Osteoblast (primary cell): Measurements from ENCODE around the gene NAPG. TPM values are rescaled to one million over a fixed set of nuclear protein-coding genes. Genes with fewer than 3 reads are reported as not detected.
A peak's percentile ranks its signal among the peaks of the same experiment; 100 is the strongest.
"Not testable (repeated sequence)": the region's sequence is repeated elsewhere in the genome, so short reads cannot be mapped to it uniquely, and the experiment has no call there.

ENCODE experiments used
- DNase-seq: peaks from one replicate; pipeline ENCODE4 v3.0.0; 2011; ENCODE audit warnings: low spot score, mixed read lengths; ENCODE audit not compliant: insufficient read length; ENCODE audit errors: missing footprints
- H2AFZ ChIP-seq: 2 replicates; pipeline ENCODE4 v1.6.0; 2011; ENCODE audit warnings: mild to moderate bottlenecking, low read length
- H3K27ac ChIP-seq: 2 replicates; pipeline ENCODE4 v1.5.1; 2011; ENCODE audit warnings: mild to moderate bottlenecking, low read depth, low read length, moderate library complexity
- H3K27me3 ChIP-seq: 2 replicates; pipeline ENCODE4 v1.6.0; 2012; ENCODE audit warnings: mild to moderate bottlenecking, control low read depth, inconsistent platforms, low read length, moderate library complexity; ENCODE audit not compliant: insufficient read depth
- H3K36me3 ChIP-seq: 2 replicates; pipeline ENCODE4 v1.5.1; 2011; ENCODE audit warnings: mild to moderate bottlenecking, low read length, control low read depth, moderate library complexity; ENCODE audit not compliant: insufficient read depth
- H3K4me1 ChIP-seq: 2 replicates; pipeline ENCODE4 v1.5.1; 2011; ENCODE audit warnings: mild to moderate bottlenecking, low read length, control low read depth, moderate library complexity; ENCODE audit not compliant: insufficient read depth
- H3K4me2 ChIP-seq: 2 replicates; pipeline ENCODE4 v1.6.0; 2011; ENCODE audit warnings: mild to moderate bottlenecking, low read length; ENCODE audit not compliant: insufficient read depth
- H3K4me3 ChIP-seq: fragments of 200-600 bp; sonication (generic); 3 replicates; pipeline ENCODE4 v1.5.1; 2012; ENCODE audit warnings: mild to moderate bottlenecking, low read length, inconsistent platforms; ENCODE audit not compliant: insufficient read depth
- H3K79me2 ChIP-seq: 2 replicates; pipeline ENCODE4 v1.6.0; 2012; ENCODE audit warnings: mild to moderate bottlenecking, low read length, control low read depth, inconsistent platforms; ENCODE audit not compliant: insufficient read depth
- H3K9me3 ChIP-seq: 2 replicates; pipeline ENCODE4 v1.5.1; 2011; ENCODE audit warnings: low read depth, low read length, control low read depth
- H4K20me1 ChIP-seq: 2 replicates; pipeline ENCODE4 v1.6.0; 2012; ENCODE audit warnings: mild to moderate bottlenecking, low read length, control low read depth; ENCODE audit not compliant: insufficient read depth
- CTCF ChIP-seq: IDR thresholded peaks from 2 replicates; pipeline ENCODE4 v1.5.1; 2011; ENCODE audit warnings: mild to moderate bottlenecking, low read depth, low read length, moderate library complexity; ENCODE audit errors: extremely low read depth
- total RNA-seq: library from RNA; depleted of rRNA; stranded (reverse); fragments of >200 nt; gene quantifications from 2 replicates; pipeline ENCODE4 v1.2.3, GENCODE V29; 2012

Gene NAPG
- total RNA-seq, 1 donor: 47.4 TPM

- H3K4me3 ChIP-seq: no peak overlapping the region
- H3K36me3 ChIP-seq: peaks cover 65% of the 10 kb centered on the region
Measured at GRCh38 chr18:10544093-10544748, 18.4 kb downstream of the NAPG start.

GRCh38 chr18:10546557-10547300 lies 20.9 kb downstream of the NAPG start:
- Histone ChIP-seq H3K36me3 (peaks cover 64% of the 10 kb centered on the region), H3K27me3 (no peaks in the 10 kb centered on the region), H4K20me1 (no peaks in the 10 kb centered on the region), H2AFZ (no peak overlapping the region), H3K27ac (no peak overlapping the region), H3K4me1 (peaks cover 10% of the 10 kb centered on the region), H3K9me3 (no peaks in the 10 kb centered on the region), H3K79me2 (peaks cover 10% of the 10 kb centered on the region), H3K4me2 (no peak overlapping the region), H3K4me3 (no peak overlapping the region)
- DNase-seq: no peak
- no peak for TF ChIP-seq CTCF

More at GRCh38 chr18:10544093-10544748, 18.4 kb downstream of the NAPG start:
- peaks cover 10% of the 10 kb centered on the region for H3K4me1 ChIP-seq
- no peak overlapping the region for H3K4me2 ChIP-seq
- peak; percentile 7 for TF ChIP-seq CTCF
- H3K27ac ChIP-seq: no peak overlapping the region
- H3K79me2 ChIP-seq: peaks cover 10% of the 10 kb centered on the region
- no peaks in the 10 kb centered on the region for H3K9me3 ChIP-seq
- no peak overlapping the region for H2AFZ ChIP-seq
- no peak for DNase-seq
- no peaks in the 10 kb centered on the region for H3K27me3 ChIP-seq
- H4K20me1 ChIP-seq: no peaks in the 10 kb centered on the region

- Histone ChIP-seq H3K36me3 (peaks cover 94% of the 10 kb centered on the region), H3K4me1 (no peaks in the 10 kb centered on the region), H3K27ac (no peak overlapping the region), H4K20me1 (no peaks in the 10 kb centered on the region), H3K79me2 (no peaks in the 10 kb centered on the region), H3K4me3 (no peak overlapping the region), H3K27me3 (no peaks in the 10 kb centered on the region), H3K9me3 (no peaks in the 10 kb centered on the region), H2AFZ (no peak overlapping the region), H3K4me2 (no peak overlapping the region)
- no peak for DNase-seq
- no peak for TF ChIP-seq CTCF
Measured at GRCh38 chr18:10552226-10552625, 26.4 kb downstream of the NAPG start.

GRCh38 chr18:10556251-10556650 lies 30.4 kb downstream of the NAPG start:
- not testable (repeated sequence) for H3K4me1 ChIP-seq, DNase-seq, H3K4me3 ChIP-seq, H2AFZ ChIP-seq, H3K9me3 ChIP-seq, H3K27ac ChIP-seq, H3K27me3 ChIP-seq, H4K20me1 ChIP-seq, H3K79me2 ChIP-seq, H3K4me2 ChIP-seq
- H3K36me3 ChIP-seq: peaks cover 55% of the 10 kb centered on the region
